Activated naive CD8-positive, alpha-beta T cell treated with anti-CD3 and anti-CD28 coated beads, Interleukin-2, amount 50 U/mL, for 24 hours (primary cell): ENCODE data around the gene TRMT61B.
A peak's percentile ranks its signal among the peaks of the same experiment; 100 is the strongest.

Experiments used
- ATAC-seq: fragments of 150-1000 bp; cut with Tn5 transposase; one replicate; pipeline ENCODE4 v1.10.0; 2021
- DNase-seq: peaks from one replicate; pipeline ENCODE4 v3.0.0; 2021
- H3K27ac Mint-ChIP-seq: one replicate; pipeline ENCODE4 v1.8.0; 2021; ENCODE audit warnings: mild to moderate bottlenecking, mixed read lengths
- H3K27me3 Mint-ChIP-seq: one replicate; pipeline ENCODE4 v1.8.0; 2021; ENCODE audit warnings: mixed read lengths
- H3K36me3 Mint-ChIP-seq: one replicate; pipeline ENCODE4 v1.8.0; 2021; ENCODE audit warnings: low read depth, mixed read lengths
- H3K4me1 Mint-ChIP-seq: one replicate; pipeline ENCODE4 v1.8.0; 2021; ENCODE audit warnings: mixed read lengths
- H3K4me3 Mint-ChIP-seq: one replicate; pipeline ENCODE4 v1.8.0; 2021; ENCODE audit warnings: mild to moderate bottlenecking, moderate library complexity, mixed read lengths
- H3K9me3 Mint-ChIP-seq: one replicate; pipeline ENCODE4 v1.8.0; 2021; ENCODE audit warnings: mixed read lengths

Gene TRMT61B

GRCh38 chr2:28895189-28895893 is 25.2 kb upstream of the TRMT61B start:
- H3K4me3 Mint-ChIP-seq = peak overlapping the region; percentile 100
- H3K4me1 Mint-ChIP-seq = peaks cover 43% of the 10 kb centered on the region
- no peaks in the 10 kb centered on the region for H3K9me3 Mint-ChIP-seq
- DNase-seq (peak; percentile 53), ATAC-seq (peak; percentile 29)
- no peaks in the 10 kb centered on the region for H3K27me3 Mint-ChIP-seq
- peak overlapping the region; percentile 100 for H3K27ac Mint-ChIP-seq
- H3K36me3 Mint-ChIP-seq = peaks cover 34% of the 10 kb centered on the region

GRCh38 chr2:28894470-28895188 is 24.5 kb upstream of the TRMT61B start, which contains the start of gene WDR43:
WDR43 (plus strand) TSS chr2:28894667; CDS start chr2:28894699, 32 bp downstream.
- no peaks in the 10 kb centered on the region for H3K9me3 Mint-ChIP-seq
- peaks cover 34% of the 10 kb centered on the region for H3K36me3 Mint-ChIP-seq
- DNase-seq (peak; percentile 98), ATAC-seq (peak; percentile 97)
- peaks cover 39% of the 10 kb centered on the region for H3K4me1 Mint-ChIP-seq
- H3K27ac Mint-ChIP-seq = peak within 1 kb of the TSS; percentile 100
- H3K4me3 Mint-ChIP-seq = peak within 1 kb of the TSS; percentile 100
- H3K27me3 Mint-ChIP-seq = no peaks in the 10 kb centered on the region

- ATAC-seq = no peak
- H3K27ac Mint-ChIP-seq = no peak overlapping the region
- H3K4me1 Mint-ChIP-seq = peaks cover 29% of the 10 kb centered on the region
- no peak for DNase-seq
- peaks cover 30% of the 10 kb centered on the region for H3K36me3 Mint-ChIP-seq
- H3K9me3 Mint-ChIP-seq = no peaks in the 10 kb centered on the region
- H3K4me3 Mint-ChIP-seq = no peak overlapping the region
- H3K27me3 Mint-ChIP-seq = peaks cover 2% of the 10 kb centered on the region
Observed at GRCh38 chr2:28893488-28893887, 23.4 kb upstream of the TRMT61B start.

GRCh38 chr2:28880193-28880592 is 10.1 kb upstream of the TRMT61B start:
- ATAC-seq (no peak), DNase-seq (no peak)
- no peak overlapping the region for H3K27ac Mint-ChIP-seq
- no peaks in the 10 kb centered on the region for H3K36me3 Mint-ChIP-seq
- H3K4me1 Mint-ChIP-seq = no peaks in the 10 kb centered on the region
- H3K27me3 Mint-ChIP-seq = peaks cover 22% of the 10 kb centered on the region
- no peak overlapping the region for H3K4me3 Mint-ChIP-seq
- no peaks in the 10 kb centered on the region for H3K9me3 Mint-ChIP-seq

- Mint-ChIP-seq H3K36me3 (peaks cover 13% of the 10 kb centered on the region), H3K27me3 (peaks cover 14% of the 10 kb centered on the region), H3K27ac (no peak overlapping the region), H3K4me1 (peaks cover 32% of the 10 kb centered on the region), H3K9me3 (no peaks in the 10 kb centered on the region), H3K4me3 (no peak overlapping the region)
- ATAC-seq = no peak
- DNase-seq = no peak
Observed at GRCh38 chr2:28871620-28872019, 1.5 kb upstream of the TRMT61B start.

GRCh38 chr2:28869494-28870145 is 489 bp downstream of the TRMT61B start:
- DNase-seq = no peak
- Mint-ChIP-seq H3K27ac (peak overlapping the region; percentile 90), H3K27me3 (no peaks in the 10 kb centered on the region), H3K9me3 (no peaks in the 10 kb centered on the region), H3K4me3 (peak overlapping the region; percentile 95), H3K36me3 (peaks cover 17% of the 10 kb centered on the region), H3K4me1 (peaks cover 43% of the 10 kb centered on the region)
- ATAC-seq = peak; percentile 37

- Mint-ChIP-seq H3K36me3 (peaks cover 22% of the 10 kb centered on the region), H3K4me1 (peaks cover 48% of the 10 kb centered on the region), H3K27ac (peak overlapping the region; percentile 40), H3K9me3 (no peaks in the 10 kb centered on the region), H3K4me3 (peak overlapping the region; percentile 95), H3K27me3 (no peaks in the 10 kb centered on the region)
- ATAC-seq (no peak), DNase-seq (no peak)
Observed at GRCh38 chr2:28868611-28869010, 1.5 kb downstream of the TRMT61B start.

- DNase-seq (no peak), ATAC-seq (no peak)
- no peak overlapping the region for H3K27ac Mint-ChIP-seq
- H3K4me1 Mint-ChIP-seq = no peaks in the 10 kb centered on the region
- peaks cover 24% of the 10 kb centered on the region for H3K36me3 Mint-ChIP-seq
- no peak overlapping the region for H3K4me3 Mint-ChIP-seq
- H3K9me3 Mint-ChIP-seq = no peaks in the 10 kb centered on the region
- no peaks in the 10 kb centered on the region for H3K27me3 Mint-ChIP-seq
Observed at GRCh38 chr2:28855977-28856376, 14.1 kb downstream of the TRMT61B start.

- Mint-ChIP-seq H3K27ac (no peak overlapping the region), H3K4me3 (no peak overlapping the region), H3K4me1 (no peaks in the 10 kb centered on the region), H3K9me3 (no peaks in the 10 kb centered on the region), H3K27me3 (no peaks in the 10 kb centered on the region), H3K36me3 (peaks cover 18% of the 10 kb centered on the region)
- ATAC-seq = no peak
- no peak for DNase-seq
Observed at GRCh38 chr2:28855193-28855592, 14.9 kb downstream of the TRMT61B start.

- no peaks in the 10 kb centered on the region for H3K9me3 Mint-ChIP-seq
Observed at GRCh38 chr2:28842042-28842441, 28.1 kb downstream of the TRMT61B start.

GRCh38 chr2:28838971-28839370 is 31.1 kb downstream of the TRMT61B start:
- no peaks in the 10 kb centered on the region for H3K9me3 Mint-ChIP-seq
- H3K4me3 Mint-ChIP-seq = no peak overlapping the region
- DNase-seq (no peak), ATAC-seq (no peak)
- H3K4me1 Mint-ChIP-seq = no peaks in the 10 kb centered on the region
- H3K36me3 Mint-ChIP-seq = no peaks in the 10 kb centered on the region
- H3K27ac Mint-ChIP-seq = no peak overlapping the region
- no peaks in the 10 kb centered on the region for H3K27me3 Mint-ChIP-seq

More at GRCh38 chr2:28842042-28842441, 28.1 kb downstream of the TRMT61B start:
- DNase-seq (no peak), ATAC-seq (no peak)
- Mint-ChIP-seq H3K36me3 (no peaks in the 10 kb centered on the region), H3K4me3 (no peak overlapping the region), H3K27ac (no peak overlapping the region), H3K27me3 (no peaks in the 10 kb centered on the region), H3K4me1 (no peaks in the 10 kb centered on the region)

- Mint-ChIP-seq H3K27me3 (no peaks in the 10 kb centered on the region), H3K9me3 (no peaks in the 10 kb centered on the region), H3K27ac (no peak overlapping the region), H3K4me1 (no peaks in the 10 kb centered on the region), H3K36me3 (no peaks in the 10 kb centered on the region), H3K4me3 (no peak overlapping the region)
- ATAC-seq (no peak), DNase-seq (no peak)
Observed at GRCh38 chr2:28835781-28836180, 34.3 kb downstream of the TRMT61B start.

- H3K27me3 Mint-ChIP-seq = no peaks in the 10 kb centered on the region
Observed at GRCh38 chr2:28833740-28834470, 36.2 kb downstream of the TRMT61B start.

GRCh38 chr2:28828382-28828781 is 41.7 kb downstream of the TRMT61B start:
- ATAC-seq = no peak
- no peak overlapping the region for H3K27ac Mint-ChIP-seq
- H3K9me3 Mint-ChIP-seq = no peaks in the 10 kb centered on the region

More at GRCh38 chr2:28833740-28834470, 36.2 kb downstream of the TRMT61B start:
- H3K4me1 Mint-ChIP-seq = no peaks in the 10 kb centered on the region
- ATAC-seq (no peak), DNase-seq (no peak)
- no peaks in the 10 kb centered on the region for H3K36me3 Mint-ChIP-seq
- H3K4me3 Mint-ChIP-seq = no peak overlapping the region
- H3K27ac Mint-ChIP-seq = no peak overlapping the region
- H3K9me3 Mint-ChIP-seq = no peaks in the 10 kb centered on the region

More at GRCh38 chr2:28828382-28828781, 41.7 kb downstream of the TRMT61B start:
- H3K4me1 Mint-ChIP-seq = peaks cover 7% of the 10 kb centered on the region
- no peaks in the 10 kb centered on the region for H3K27me3 Mint-ChIP-seq
- H3K36me3 Mint-ChIP-seq = no peaks in the 10 kb centered on the region
- no peak overlapping the region for H3K4me3 Mint-ChIP-seq
- DNase-seq = no peak
